Hippocampal formation (tissue), 2 donors: Measurements from ENCODE around the gene EIF4G1.

Source experiments
- DNase-seq, 2 donors: peaks; one replicate each; lab custom pipeline; 2025; lab: John Stamatoyannopoulos, UW

EIF4G1 gene

GRCh38 chr3:184350618-184351017 lies 36.2 kb downstream of the EIF4G1 start:
- no peak for DNase-seq

GRCh38 chr3:184351511-184352148 lies 37.2 kb downstream of the EIF4G1 start:
- DNase-seq: no peak

GRCh38 chr3:184352149-184352785 lies 37.9 kb downstream of the EIF4G1 start:
- no peak for DNase-seq

- no peak for DNase-seq
Observed at GRCh38 chr3:184352897-184353545, 38.6 kb downstream of the EIF4G1 start.

DNA sequence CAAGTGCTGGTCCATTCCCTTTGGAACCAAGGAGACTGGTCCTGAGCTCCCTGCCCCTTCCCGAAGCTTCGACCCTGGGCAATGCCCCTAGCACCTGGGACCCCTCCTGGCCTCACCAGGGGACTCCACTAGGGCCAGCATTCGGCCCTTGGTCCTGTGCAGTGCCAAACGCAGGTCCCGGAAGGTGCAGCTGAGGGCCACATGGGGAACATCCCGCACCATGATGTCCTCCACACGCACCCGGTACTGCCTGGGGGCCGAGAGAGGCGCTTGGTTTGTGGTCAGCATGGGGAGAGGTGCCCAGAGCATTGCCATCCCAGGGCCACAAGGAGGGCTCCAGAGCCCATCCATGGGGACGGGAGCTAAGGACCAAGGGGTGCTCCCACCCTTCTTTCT lies 39.1 kb downstream of the EIF4G1 start:
- DNase-seq: no peak

DNA sequence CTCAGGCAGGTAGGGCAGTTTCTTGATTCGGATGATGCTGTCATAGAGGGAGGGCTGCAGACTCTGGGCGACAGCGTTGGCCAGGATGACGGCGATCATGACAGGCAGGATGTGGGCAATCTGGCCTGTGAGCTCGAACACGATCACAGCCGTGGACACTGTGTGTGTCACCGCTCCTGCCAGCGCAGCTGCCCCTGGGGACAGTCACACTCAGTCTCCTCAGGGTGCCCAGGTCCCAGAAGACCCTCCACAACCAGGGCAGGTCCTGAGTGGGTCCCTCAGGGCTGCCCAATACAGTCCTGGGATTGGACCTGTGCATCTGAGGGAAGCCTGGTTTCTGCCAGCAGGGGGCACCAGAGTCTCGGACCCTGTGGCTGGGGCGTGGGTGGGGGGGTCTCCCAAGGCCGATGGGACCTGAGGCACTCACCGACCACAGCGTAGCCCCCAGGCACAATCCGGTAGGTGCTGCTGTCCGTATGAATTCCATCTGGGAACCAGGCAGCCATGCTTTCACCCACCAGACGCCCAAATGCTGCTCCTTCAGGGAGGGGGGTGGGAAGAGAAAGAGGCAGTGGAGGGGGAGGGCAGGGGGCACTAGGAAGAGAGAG lies 39.8 kb downstream of the EIF4G1 start:
- DNase-seq: peak in 1 of 2 donors; percentile 18

- DNase-seq: no peak
Observed at GRCh38 chr3:184354754-184355153, 40.3 kb downstream of the EIF4G1 start.

- DNase-seq: no peak
Observed at GRCh38 chr3:184355261-184356040, 41.0 kb downstream of the EIF4G1 start.

- no peak for DNase-seq
Observed at GRCh38 chr3:184357248-184358123, 43.1 kb downstream of the EIF4G1 start.

- DNase-seq: no peak
Observed at GRCh38 chr3:184358124-184358767, 43.8 kb downstream of the EIF4G1 start.

DNA sequence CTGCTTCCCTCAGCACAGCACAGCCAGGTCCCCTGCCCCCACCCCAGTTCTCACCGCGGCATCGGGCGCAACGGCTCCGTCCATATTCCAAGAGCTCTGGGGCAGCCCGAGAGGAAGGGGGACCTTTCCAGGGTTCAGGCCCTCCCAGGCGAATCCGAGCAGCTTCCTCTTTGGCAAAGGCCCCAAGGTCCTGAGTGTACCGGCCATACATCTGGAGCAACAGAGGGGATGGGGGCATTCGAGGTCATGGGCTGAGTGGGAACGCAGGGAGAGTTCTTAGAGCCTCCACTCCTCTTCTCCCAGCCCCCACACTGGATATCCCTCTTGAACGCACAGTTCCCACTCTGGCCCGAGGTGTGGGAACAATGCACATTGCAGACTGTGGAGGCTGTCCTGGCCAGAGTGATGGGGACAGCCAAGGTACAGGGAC lies 44.5 kb downstream of the EIF4G1 start:
- no peak for DNase-seq

- DNase-seq: peak; percentile 76 to 77
Observed at GRCh38 chr3:184359610-184360009, 45.2 kb downstream of the EIF4G1 start.

DNA sequence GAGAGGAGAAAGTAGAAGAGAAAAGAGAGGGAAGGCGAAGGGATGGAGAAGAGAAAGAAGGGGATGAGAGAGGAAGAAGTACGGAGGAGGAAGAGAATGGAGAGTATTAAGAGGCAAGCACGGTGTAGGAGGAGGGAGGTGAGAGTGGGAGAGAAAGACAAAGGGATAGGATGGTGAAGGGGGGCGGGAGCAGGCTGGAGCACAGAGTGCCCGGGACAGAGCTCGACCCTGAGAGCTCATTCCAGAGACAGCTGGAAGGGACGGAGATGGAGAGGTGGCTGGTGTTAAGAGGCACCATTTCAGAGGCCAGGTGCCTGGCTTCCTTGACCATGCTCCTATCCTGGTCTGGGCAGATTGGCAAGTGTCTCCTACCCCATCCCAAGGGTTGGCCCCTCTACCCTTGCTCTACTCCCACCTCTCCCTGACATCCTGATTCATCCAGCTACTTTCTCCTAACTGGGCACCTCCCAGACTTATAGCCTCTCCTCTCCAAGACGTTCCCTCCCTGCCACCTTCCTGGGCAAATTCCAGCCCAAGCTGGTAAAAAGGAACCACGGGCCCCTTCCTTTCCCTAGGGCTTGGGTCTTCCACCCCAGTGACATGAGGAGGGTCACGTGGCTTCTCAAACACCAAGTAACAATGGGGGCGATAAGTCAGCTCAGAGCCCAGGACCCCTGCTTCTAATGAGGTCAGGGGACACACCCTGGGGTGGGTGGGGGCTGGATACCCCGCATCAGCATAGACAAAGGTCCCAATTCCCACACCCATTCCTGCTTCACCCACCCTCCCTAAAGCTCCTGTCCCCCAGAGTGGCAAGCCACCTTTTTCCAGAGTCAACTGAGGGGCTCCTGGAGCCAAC lies 45.9 kb downstream of the EIF4G1 start:
- DNase-seq: peak; percentile 39 to 76

GRCh38 chr3:184360929-184361531 lies 46.6 kb downstream of the EIF4G1 start:
- DNase-seq: no peak

- DNase-seq: peak; percentile 61 to 71
Observed at GRCh38 chr3:184361532-184361931, 47.1 kb downstream of the EIF4G1 start, which contains the start of the genes CLCN2 and POLR2H. Gene CLCN2, minus strand, starts transcription at chr3:184361605. Its CDS starts 126 bp downstream, at chr3:184361479. Gene POLR2H, plus strand, starts transcription at chr3:184361710. Its CDS starts 1,783 bp downstream, at chr3:184363493.

DNA sequence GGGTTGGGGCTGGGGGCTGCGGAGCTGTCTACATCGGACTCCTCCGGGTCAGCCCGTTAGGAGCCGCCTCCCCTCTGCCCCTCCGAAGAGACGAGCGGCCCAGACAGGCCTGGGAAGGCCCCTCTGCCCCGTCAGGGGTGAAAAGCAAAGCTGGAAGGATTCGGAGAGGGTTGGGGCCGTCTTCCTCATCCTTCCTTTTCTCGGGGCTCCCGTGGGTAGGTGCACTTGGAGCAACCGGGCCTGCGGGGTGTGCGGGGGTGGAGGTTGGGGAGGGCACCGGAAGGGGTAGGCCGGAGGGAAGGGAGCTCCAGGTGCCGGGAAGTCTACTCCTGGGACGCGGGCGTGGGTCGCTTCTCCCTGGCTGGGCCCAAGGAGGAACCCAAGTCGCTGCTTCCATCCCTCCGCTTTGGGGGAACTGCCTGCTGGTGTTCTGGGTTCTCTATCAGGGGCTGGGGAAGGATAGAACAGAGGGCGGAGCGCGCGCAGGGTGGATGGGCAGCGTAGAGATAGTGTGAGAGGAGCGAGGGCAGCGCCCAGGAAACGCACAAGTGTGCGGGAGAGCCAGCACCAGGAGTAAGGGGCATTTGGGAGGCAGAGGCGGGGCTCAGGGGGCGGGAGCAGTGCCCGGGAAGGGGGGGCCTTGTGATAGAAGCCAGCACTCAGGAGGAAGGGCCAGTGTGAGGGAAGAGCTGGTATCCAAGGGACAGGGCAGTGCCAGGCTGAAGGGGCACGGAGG lies 47.7 kb downstream of the EIF4G1 start:
- DNase-seq: peak; percentile 82 to 85

- peak; percentile 90 to 94 for DNase-seq
Observed at GRCh38 chr3:184362668-184363546, 48.5 kb downstream of the EIF4G1 start.
